H1 (cell line): ENCODE results near the gene TMEM147. TPM values are rescaled to one million over a fixed set of nuclear protein-coding genes. Genes with fewer than 3 reads are reported as not detected.

Source experiments
- HDAC6 ChIP-seq: IDR thresholded peaks from one replicate; pipeline ENCODE4 v1.7.1; 2012; ENCODE audit warnings: low read depth, mild to moderate bottlenecking, inconsistent platforms, low read length, moderate library complexity
- NRF1 ChIP-seq: IDR thresholded peaks from 2 replicates; pipeline ENCODE4 v1.6.1; 2011; ENCODE audit warnings: mild to moderate bottlenecking, low read depth, low read length, improper control_type of control experiment
- SUZ12 ChIP-seq: fragments of 200-600 bp; sonication (generic); IDR thresholded peaks from 2 replicates; pipeline ENCODE4 v1.6.1; 2012; ENCODE audit warnings: mild to moderate bottlenecking, inconsistent platforms, low read length, moderate library complexity, mixed read lengths
- polyA plus RNA-seq, 7 experiments: library from polyadenylated mRNA; depleted of rRNA in 3 of 7; stranded (reverse) in 5 of 7; unstranded in 2 of 7; fragments of >200 nt in 5 of 7; fragments of 200-250 nt in 2 of 7; gene quantifications; 1 replicate in 5 of 7; 2 replicates in 1 of 7; 4 replicates in 1 of 7; pipeline versions ENCODE4 v1.2.1 to v1.2.3, GENCODE V29; 2011 to 2013; ENCODE audit warnings: missing spikeins in 2 of 7, mixed read lengths in 2 of 7
- total RNA-seq: library from RNA; stranded (reverse); fragmentation: NEBNext Ultra II Directional; extraction: Animal tissue kit (Norgen Biotek cat#: 25700); gene quantifications from 2 replicates; pipeline ENCODE4 v1.2.1, GENCODE V29; 2021
- TF ChIP-seq, protein P1 (sequence below): IDR thresholded peaks from 2 replicates; pipeline ENCODE4 v1.6.1; 2011; ENCODE audit warnings: low read depth, mild to moderate bottlenecking, low read length; ENCODE audit not compliant: insufficient read depth

The TMEM147 gene
- total and polyA plus RNA-seq, 2 of the 8 experiments (the other 6 are each of a cell fraction or from before 2014, with no cell fraction given): 159 to 418 TPM

DNA sequence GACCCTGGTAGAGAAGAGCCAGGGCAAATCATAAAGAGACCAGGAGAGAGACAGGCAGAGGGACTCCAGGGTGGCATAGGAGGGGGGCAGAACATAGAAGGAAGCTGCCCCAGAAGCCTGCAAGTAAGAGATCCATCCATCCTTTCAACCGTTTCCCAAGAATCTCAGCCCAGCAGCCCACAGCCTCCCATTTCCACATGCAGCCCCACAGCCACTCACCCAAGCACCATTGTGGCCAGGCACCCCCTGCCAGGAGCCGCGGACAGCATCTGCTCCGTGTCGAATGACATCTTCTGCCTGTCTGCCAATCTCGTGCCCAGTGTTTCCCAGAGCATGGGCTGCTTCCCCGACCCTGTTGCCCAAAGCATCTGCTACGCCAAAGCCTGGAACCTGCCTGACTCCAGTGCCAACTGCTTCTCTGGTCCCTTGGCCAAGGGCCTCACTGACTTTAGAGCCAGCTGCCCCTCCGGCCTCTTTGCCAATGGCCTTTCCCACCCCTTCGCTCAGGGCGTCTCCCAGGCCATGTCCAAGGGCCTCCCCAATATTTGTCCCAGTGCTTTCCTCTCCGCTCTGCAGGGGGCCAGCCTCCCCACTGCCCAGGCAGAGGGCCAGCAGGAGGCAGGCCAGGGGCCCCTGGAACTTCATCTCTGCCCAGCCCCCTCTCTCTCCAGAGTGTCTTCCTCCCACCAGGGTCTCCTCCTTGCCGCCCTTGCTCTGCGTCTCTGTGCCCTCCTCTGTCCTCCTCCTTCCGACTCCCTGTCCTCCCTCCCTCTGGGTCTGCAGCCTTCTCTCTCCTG is 32.4 kb upstream of the TMEM147 start (continued):
- TF ChIP-seq, protein P1, sequence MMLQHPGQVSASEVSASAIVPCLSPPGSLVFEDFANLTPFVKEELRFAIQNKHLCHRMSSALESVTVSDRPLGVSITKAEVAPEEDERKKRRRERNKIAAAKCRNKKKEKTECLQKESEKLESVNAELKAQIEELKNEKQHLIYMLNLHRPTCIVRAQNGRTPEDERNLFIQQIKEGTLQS: no peak
- TF ChIP-seq HDAC6 (no peak), SUZ12 (no peak), NRF1 (no peak)
